ENCODE measurements around the gene AIMP2. TPM values are rescaled to one million over a fixed set of nuclear protein-coding genes. Genes with fewer than 3 reads are reported as not detected.
"Not testable (repeated sequence)": the region's sequence is repeated elsewhere in the genome, so short reads cannot be mapped to it uniquely, and the experiment has no call there.

The AIMP2 gene
- total RNA-seq = 101 TPM

DNA sequence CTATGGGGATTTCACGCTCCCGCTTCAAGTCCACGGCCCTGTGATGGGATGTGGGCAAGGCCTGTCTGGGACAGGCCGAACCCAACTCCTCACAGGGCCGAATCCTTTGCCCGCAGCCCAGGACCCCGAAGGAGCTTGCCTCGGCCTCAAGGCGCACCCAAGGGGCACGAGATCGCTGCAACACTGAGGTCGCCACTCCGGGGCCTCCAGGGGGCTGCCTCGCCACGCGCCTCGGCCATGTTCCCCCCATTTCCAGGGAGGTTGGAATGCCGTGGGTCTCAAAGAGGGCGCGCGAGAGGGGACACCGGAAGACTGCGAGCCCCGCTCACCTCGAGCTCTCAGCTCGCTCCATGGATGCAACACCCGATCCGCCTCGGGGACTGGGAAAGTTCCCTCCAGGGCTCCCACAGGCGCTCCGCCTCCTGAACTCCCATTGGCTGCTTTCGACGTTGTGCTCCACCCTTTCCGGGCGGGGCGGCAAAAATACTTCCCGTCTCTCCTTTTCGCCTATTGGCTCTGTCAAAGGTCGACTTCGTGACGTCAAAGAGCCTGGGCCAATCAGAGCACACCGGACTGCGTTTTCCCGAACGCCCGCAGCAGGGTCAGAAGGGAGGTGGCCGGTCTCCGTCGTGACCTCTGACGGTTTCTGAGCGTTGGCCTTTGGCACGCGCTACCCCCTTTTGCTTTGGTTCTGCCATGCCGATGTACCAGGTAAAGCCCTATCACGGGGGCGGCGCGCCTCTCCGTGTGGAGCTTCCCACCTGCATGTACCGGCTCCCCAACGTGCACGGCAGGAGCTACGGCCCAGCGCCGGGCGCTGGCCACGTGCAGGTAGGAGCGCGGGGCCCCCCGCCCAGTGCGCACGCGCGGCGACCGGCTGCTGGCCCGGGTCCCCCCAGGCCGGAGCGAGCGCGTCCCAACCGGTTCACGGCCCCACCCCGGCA lies at the start of gene AIMP2, which contains the start of gene PMS2:
Gene AIMP2, plus strand, starts transcription at position 605 of the 944 bp plus-strand sequence. Its CDS starts 92 bp downstream, at position 697.
Gene PMS2, minus strand, starts transcription at position 382 of the 944 bp plus-strand sequence. Its CDS starts 30 bp downstream, at position 352.
- DNase-seq = peak; percentile 99

DNA sequence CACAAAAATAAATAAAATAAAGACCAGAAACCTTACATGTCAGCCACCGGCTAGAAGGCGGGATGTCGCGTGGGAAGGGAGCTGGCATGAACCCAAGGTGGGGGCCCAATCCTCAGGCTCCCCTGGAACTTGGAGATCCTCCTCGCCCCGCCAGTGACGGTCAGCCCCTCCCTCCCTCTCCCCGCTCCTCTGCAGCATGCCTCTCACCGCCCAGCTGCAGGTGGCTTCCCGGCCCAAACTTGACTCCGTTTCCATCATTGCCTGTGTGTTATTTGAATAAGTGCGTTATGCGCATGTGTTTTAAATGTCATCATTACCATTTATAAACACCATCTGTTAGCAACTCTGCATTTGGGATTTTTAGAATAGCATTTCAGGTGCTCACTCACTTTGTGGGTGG lies 45.9 kb upstream of the AIMP2 start:
- not testable (repeated sequence) for DNase-seq

DNA sequence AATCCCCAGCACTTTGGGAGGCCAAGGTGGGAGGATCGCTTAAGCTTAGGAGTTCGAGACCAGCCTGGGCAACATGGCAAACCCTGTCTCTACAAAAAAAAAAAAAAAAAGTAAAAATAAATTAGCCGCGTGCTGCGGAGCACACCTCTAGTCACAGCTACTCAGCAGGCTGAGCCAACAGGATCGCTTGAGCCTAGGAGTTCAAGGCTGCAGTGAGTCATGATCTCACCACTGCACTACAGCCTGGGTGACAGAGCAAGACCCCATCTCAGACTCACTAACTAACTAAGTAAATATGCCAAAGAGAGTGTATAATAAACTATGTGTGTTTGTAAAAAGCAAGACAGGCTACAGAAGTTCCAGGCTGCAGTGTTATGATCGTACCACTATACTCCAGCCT lies 45.3 kb upstream of the AIMP2 start:
- DNase-seq = not testable (repeated sequence)

DNA sequence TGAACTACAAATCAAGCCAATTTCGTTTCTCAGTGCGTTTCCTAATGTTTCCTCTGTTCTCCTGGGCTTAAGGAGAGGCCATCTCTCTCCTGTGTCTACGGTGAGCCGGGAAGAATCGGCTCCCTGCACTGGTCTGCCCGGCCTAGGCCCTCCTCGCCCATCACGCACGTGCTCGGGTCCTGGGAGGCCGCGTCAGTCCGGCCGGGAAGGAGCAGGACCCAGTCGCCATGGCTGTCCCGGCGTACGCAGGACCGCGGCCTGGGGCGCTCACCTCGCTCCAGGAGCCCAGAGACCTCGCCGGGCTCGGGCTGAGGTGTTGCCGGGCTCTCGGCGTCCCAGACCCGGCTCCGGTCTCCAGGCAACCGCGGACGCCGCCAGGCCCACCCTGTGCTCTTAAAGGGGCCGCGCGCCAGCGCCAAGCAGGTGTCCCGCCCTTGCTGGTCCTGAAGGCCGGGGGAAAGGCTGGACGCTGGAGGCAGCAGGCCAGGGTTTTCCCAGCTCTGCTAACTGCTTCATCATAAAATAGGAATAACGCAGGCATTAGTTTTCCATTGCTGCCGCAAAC lies 38.6 kb upstream of the AIMP2 start, which contains the start of gene RSPH10B:
Gene RSPH10B, minus strand, starts transcription at position 343 of the 565 bp plus-strand sequence. CDS start 3,573 bp downstream, outside the sequence.
- not testable (repeated sequence) for DNase-seq

DNA sequence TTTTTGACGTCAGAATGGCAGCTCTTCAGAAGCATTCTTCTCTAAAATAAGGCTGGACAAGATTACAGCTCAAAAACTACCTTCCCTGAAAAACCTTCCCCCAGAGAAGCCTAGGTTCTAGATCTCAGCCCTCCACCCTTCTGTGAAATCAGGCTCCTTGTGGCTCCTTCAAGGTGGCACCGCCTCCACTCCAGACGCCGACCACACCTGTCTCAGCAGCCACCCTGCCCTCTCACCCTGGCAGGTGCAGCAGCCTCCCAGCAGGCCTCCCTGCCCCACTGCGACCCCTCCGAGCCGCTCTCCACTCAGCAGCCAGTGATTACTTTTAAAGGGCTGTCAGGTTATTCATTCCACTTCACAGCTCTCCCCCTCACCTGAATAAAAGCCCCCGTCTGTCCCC lies 35.5 kb upstream of the AIMP2 start:
- not testable (repeated sequence) for DNase-seq

DNA sequence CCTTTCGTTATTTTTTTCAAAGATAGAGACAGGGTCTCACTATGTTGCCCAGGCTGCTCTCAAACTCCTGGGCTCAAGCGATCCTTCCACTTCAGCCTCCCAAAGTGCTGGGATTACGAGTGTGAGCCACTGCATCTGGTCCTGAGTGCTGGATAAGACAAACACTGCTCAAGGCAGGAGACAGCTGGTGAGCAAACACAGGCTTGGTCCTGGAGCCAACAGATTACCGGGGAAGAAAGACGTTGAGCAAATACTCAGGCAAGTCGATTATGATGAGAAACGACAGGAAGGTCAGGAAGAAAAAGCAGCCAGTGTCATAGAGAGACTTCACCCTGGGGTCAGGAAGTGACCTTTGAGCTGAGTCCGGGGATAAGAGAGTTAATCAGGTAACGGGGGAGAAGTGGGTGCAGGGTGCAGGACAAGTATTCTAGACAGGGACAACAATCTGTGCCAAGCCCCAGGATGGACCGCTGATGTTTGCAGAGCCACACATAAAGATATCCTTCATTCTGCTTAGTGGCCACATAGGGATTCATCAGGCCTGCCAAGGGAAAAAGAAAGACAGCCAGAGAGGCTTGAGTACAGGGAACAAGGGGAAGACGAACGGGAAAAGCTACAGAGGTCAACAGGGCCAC lies 29.3 kb upstream of the AIMP2 start:
- not testable (repeated sequence) for DNase-seq

DNA sequence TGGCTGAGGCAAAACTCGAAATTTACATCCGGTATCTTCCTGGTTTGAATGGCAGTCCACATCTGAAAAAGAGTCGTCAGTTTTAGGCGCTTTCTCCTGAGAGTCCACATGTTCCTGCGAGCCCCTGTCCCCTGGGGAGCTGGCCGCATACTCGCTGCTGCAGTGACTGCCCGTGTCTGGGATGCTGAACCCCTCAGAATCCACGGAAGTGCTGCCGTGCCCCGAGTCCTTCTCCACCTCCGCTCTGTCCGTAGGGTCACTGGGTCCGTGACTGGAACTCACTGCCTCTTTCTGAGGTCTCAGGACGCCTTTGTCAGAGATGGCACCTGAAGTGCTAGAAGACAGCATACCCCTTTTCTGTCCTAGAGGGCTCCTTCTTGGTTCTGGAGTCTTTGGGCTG lies 22.0 kb upstream of the AIMP2 start:
- not testable (repeated sequence) for DNase-seq

DNA sequence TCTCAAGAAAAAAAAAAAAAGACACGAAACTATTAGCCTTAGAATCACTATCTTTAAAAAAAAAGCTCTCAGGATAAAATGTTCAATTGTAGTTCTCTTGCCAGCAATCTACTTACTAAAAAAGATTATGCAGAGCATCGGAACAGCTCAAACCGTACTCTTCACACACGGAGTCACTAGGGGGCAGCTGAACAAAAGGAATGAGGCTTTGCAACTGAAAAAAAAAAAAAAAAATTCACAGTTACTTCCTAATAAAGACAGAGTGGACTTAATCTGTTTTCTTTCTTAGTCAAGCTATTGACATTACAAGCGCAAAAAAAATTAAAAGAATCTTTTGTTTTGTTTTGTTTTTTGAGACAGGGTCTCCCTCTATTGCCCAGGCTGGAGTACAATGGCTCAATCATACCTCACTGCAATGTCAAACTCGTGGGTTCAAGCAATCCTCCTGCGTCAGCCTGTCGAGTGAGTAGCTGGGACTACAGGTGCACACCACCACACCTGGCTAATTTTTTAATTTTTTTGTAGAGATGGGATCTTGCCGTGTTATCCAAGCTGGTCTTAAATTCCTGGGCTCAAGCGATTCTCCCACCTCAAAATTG lies 11.8 kb upstream of the AIMP2 start:
- DNase-seq = peak; percentile 83

DNA sequence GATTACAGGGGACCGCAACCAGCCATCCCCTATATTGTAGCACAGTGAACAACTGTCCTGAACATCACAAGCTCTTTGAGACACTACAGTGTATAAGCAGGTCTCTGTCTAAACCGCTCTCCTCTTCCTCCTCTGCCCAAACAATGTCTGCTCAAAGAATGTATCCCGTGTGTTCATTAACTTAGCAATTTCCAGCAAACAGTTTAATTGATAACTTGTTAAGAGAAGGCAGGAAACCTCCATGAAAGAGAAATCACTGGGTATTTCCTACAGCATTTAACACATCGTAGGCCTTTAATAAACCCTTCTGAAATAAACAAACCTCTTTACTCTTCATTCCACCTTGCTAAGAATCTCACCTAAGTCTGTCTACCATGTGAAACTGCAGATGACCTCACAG lies 1.7 kb upstream of the AIMP2 start:
- no peak for DNase-seq

DNA sequence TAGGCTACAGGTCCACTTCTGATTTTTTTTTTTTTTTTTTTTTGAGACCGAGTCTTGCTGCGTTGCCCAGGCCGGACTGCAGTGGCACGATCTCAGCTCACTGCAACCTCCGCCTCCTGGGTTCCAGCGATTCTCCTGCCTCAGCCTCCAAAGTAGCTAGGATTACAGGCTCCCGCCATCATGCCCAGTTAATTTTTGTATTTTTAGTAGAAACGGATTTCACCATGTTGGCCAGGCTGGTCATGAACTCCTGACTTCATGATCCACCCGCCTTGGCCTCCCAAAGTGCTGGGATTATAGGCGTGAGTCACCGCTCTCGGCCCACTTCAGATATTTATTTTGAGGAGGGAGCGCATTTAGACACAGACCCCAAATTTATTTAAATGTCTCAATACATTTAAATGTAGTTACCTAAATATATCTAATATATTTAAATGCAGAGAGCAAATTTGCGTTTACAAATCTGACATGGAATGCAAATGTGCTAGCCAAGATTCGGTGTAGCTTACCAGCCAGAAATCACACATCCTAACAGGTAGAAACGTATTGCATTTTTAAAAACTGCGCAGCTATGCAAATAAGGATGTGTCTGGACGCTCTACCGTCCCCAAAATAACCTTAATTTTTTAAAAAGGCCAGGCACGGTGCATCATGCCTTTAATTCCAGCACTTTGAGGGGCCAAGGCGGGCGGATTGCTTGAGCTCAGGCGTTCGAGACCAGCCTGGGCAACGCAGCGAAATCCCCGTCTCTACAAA lies 1.1 kb upstream of the AIMP2 start:
- DNase-seq = not testable (repeated sequence)

DNA sequence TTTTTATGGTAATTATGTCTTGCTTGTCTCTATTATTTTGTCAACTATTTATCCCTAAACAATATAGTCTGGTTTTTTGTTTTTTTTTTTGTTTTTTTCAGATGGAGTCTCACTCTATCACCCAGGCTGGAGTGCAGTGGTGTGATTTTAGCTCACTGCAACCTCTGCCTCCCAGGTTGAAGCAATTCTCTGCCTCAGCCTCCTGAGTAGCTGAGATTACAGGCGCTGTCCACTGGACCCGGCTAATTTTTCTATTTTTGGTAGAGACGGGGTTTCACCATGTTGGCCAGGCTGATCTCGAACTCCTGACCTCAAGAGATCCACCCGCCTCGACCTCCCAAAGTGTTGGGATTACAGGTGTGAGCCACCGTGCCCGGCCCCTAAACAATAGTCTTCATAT lies 1.3 kb downstream of the AIMP2 start:
- DNase-seq = not testable (repeated sequence)

DNA sequence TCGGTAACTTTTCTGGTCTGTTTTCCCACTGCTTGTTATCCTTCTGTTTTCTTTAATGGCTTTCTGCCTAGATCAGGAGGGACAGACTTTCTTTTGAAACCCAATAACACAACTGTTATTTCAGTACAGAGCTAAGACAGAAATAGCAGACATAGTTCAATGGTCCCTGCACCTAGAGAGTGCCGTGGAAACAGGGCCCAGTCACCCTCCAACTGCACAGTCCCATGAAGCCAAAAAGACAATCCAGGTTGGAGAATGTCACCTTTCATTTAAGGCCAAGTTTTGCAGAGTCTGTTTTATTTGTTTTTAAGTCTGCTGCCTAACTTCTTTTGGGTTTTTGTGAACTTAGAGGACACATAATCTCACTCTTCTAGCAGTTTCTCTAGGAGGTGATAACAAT lies 2.5 kb downstream of the AIMP2 start:
- DNase-seq = no peak

DNA sequence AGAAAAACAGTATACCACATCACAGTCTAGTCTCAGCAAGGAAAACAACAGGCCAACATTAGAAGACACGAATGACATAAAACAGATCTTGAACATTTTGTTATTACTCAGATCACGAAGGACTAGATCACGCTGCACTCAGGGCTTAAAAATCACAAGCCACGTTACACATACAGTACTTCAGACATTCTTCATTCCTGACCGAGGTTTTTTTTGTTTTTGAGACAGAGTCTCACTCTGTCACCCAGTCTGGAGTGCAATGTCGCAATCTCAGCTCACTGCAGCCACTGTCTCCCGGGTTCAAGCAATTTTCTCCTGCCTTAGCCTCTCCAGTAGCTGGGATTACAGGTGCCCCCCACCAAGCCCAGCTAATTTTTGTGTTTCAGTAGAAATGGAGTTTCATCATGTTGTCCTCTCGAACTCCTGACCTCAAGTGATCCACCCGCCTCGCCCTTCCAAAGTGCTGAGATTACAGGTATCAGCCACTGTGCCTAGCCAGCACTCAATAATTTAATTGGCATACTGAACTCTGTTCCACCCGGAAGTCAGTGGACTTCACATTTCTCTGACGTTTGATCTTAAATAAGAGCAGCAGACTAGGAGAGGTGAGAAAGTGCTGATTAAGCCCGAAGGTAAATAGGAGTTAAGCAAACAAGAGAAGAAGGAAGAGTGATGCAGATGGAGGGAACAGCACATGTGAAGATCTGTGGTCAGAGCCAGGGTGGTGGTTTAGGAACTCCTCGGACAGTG lies 3.5 kb downstream of the AIMP2 start:
- no peak for DNase-seq

DNA sequence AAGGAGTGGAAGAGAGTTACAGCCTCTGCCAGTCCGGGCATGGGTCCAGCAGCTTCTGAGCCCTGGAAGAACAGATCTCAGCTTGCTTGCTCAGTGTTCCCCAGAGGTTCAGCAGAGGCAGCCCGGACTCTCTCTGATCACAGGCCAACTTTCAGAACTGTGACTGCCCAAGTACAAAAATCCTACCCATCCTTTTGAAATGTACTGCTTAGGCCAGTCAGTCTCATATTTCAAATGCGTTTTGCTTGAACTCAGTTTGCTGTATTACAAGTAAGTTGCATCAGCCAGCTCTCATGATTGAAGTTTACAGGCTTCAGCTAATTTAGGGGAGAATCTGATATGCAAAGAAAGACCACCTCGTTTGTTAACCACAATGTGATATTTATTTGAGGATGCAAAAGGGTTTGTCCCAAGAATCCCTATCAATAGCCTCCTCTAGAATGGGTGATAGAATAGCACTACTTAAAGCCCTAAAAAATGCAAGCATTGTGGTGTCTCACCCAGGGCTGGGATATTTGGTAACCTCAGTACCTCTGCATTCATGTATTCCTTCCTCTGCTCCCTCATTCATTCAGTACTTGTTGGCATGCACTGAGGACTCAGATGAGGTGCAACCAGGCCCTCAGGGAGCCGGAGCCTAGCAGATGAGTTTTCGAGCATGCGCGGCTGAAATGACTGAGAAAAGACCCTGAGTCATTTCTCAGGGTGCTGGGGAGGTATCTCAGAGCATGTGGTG lies 7.0 kb downstream of the AIMP2 start:
- peak; percentile 85 for DNase-seq

DNA sequence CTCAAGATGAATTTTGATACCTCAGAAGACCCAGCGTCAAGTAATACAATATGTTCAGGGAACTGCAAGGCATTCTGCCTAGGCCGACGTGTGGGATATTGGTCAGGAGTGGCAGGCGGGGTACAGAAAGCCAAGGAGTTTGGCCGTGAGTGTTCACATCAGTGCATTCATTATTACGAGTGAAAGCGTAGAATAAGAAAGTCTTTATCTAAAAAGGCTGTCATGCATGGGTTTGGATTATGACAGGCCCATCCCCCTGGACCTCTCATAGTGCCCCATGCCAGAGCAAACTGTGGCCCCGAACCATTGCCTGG lies 7.5 kb downstream of the AIMP2 start:
- no peak for DNase-seq

DNA sequence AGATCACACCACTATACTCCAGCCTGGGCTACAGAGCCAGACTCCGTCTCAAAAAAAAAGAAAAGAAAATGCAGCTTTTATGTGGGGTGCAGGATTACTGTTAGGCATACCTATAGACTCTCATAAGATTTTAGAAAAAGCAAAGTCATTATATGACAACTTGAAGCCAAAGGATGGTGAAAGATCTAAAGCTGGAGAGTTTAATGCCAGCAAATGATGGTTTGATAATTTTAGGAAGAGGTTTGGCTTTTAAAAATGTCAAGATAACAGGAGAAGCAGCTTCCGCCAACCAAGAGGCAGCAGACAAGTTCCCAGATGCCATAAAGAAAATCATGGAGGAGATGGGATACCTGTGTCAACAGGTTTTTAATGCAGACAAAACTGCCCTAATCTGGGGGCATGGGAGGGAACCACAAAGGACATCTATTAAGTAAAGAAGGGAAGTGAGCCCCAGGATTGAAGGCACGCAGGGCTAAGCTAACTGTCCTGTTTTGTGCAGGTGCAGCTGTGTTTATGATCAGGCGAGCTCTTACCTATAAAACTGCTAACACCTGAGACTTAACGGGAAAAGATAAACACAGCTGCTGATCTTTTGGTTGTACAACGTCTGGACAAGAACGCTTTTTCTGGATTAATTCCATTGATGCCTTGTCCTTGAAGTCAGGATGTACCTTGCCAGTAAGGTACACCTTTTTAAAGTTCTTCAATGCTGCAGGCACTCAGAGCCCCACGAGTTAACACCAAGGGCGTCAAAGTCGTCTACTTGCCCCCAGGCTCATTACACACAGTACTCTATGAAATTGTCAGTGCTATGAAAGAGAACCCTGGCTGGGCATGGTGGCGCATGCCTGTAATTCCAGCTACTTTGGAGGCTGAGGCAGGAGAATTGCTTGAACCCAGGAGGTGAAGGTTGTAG lies 11.6 kb downstream of the AIMP2 start:
- DNase-seq = peak; percentile 41

DNA sequence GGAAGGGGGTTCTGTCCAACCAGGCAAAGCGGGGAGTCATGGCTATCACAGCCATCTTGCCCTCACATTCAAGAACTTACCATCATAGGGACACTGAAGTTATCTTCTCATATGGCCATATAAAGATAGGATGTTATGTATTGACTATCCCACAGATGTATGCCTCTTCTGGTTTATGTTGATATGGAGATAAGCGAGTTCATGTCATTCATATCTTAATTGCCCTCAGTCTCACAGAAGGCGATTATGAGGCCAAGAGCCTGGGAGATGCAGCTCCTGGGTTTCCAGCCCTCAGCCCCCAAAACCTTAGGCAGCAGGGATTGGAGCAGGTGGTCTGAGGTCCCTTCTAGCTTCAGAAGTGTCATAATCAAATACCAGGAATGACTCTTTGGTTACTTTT lies 13.6 kb downstream of the AIMP2 start:
- no peak for DNase-seq

DNA sequence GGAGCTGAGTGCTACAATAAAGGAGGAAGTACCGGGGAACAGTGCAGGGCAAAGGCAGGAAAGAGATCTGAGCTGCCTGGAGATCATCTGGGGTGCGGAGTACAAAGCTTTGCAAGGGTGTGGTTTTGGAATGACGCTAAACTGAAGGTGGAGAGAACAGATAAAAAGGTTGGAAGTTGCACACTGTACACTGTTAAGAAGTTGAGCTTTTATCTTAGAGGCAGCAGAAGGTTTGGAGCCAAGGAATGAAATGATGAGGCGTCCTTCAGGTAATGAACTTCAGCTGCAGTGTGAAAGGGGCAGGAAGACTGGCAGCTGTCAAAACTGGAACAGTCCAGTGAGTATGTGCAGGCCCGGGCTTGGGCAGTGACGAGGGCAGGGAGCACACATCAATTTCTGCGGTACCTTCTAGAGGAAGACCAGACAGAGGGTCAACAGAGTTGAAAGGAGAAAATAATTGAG lies 14.9 kb downstream of the AIMP2 start:
- no peak for DNase-seq
